Thyroid gland (tissue), 4 donors: ENCODE data around the gene EBI3. TPM values are rescaled to one million over a fixed set of nuclear protein-coding genes. Genes with fewer than 3 reads are reported as not detected.
"Not testable (repeated sequence)": the region's sequence is repeated elsewhere in the genome, so short reads cannot be mapped to it uniquely, and the experiment has no call there.

ENCODE experiments used
- DNase-seq, 2 donors: peaks; one replicate each; pipeline ENCODE4 v3.0.0-alpha.2; 2019
- H3K27ac ChIP-seq, 3 donors: fragments of 200-600 bp; sonication (generic); 1 replicate in 2 of 3; 2 replicates in 1 of 3; pipeline ENCODE4 v1.5.1; 2016 to 2019; ENCODE audit warnings: mild to moderate bottlenecking in 1 of 3, moderate library complexity in 1 of 3
- H3K27me3 ChIP-seq: fragments of 200-600 bp; sonication (generic); one replicate; pipeline ENCODE4 v1.5.1; 2019
- H3K36me3 ChIP-seq, 2 donors: fragments of 200-600 bp; sonication (generic); one replicate each; pipeline ENCODE4 v1.5.1; 2016 to 2019
- H3K4me1 ChIP-seq, 2 donors: fragments of 200-600 bp; sonication (generic); one replicate each; pipeline ENCODE4 v1.5.1; 2017 to 2019
- H3K4me3 ChIP-seq, 3 donors: fragments of 200-600 bp; sonication (generic); replicated peaks in 1 of 3; 1 replicate in 2 of 3; 2 replicates in 1 of 3; pipeline ENCODE4 v1.5.1; 2016; ENCODE audit warnings: mild to moderate bottlenecking in 1 of 3
- H3K9me3 ChIP-seq: fragments of 200-600 bp; sonication (generic); one replicate; pipeline ENCODE4 v1.5.1; 2017
- CTCF ChIP-seq, 6 experiments: fragments of 200-600 bp in 3 of 6; fragments of 450-650 bp in 3 of 6; sonication (generic) in 3 of 6; IDR thresholded peaks; one replicate each; pipeline ENCODE4 v1.5.1; 2016 to 2019; ENCODE audit warnings: antibody characterized with exemption in 6 of 6, mild to moderate bottlenecking in 2 of 6, inconsistent platforms in 1 of 6, moderate library complexity in 1 of 6
- POLR2A ChIP-seq, 2 donors: fragments of 450-650 bp; IDR thresholded peaks; one replicate each; pipeline ENCODE4 v1.6.1; 2017; ENCODE audit warnings: antibody characterized with exemption in 2 of 2, mild to moderate bottlenecking in 2 of 2, moderate library complexity in 1 of 2
- WGBS, 2 donors: methylation state at CpG; one replicate each; pipeline ENCODE4 v1.1.5; 2017; 5-methylcytosine and 5-hydroxymethylcytosine counted together
- intact Hi-C: fragments of 100-400 bp; cut with DNase I; formaldehyde crosslinking; loops from one replicate; pipeline ENCODE4 v1.15.1; 2023
- total RNA-seq, 4 donors: library from RNA; depleted of rRNA; stranded (reverse); fragments of >200 nt; gene quantifications; one replicate each; pipeline ENCODE4 v1.2.3, GENCODE V29; 2016

Gene EBI3
- total RNA-seq, 4 donors from 2014 or later = 0.49 to 4.5 (median 2.0) TPM

- Histone ChIP-seq H3K27me3 (no peaks in the 10 kb centered on the region), H3K9me3 (no peaks in the 10 kb centered on the region), H3K4me1 (no peaks in the 10 kb centered on the region), H3K4me3 (no peak overlapping the region), H3K36me3 (no peaks in the 10 kb centered on the region), H3K27ac (no peak overlapping the region)
- intact Hi-C loops = no loop called here
- 94 to 95% methylated on average over 7 of the region's 7 CpGs for WGBS, 2 donors
- no peak for DNase-seq
- TF ChIP-seq POLR2A (IDR thresholded peaks at IDR 0.05) (no peak), CTCF (IDR thresholded peaks at IDR 0.05) (no peak)
These were observed 9.1 kb upstream of the EBI3 start for GRCh38 chr19:4220188-4220587.

GRCh38 chr19:4224470-4224869 lies 4.9 kb upstream of the EBI3 start:
- Histone ChIP-seq H3K27me3 (no peaks in the 10 kb centered on the region), H3K27ac (no peak overlapping the region), H3K4me3 (no peak overlapping the region), H3K36me3 (no peaks in the 10 kb centered on the region), H3K4me1 (no peaks in the 10 kb centered on the region), H3K9me3 (no peaks in the 10 kb centered on the region)
- no peak for TF ChIP-seq CTCF (IDR thresholded peaks at IDR 0.05)
- TF ChIP-seq POLR2A (IDR thresholded peaks at IDR 0.05) = no peak
- DNase-seq = no peak
- 73 to 75% methylated on average over 15 of the region's 15 CpGs for WGBS, 2 donors
- intact Hi-C loops = no loop called here

GRCh38 chr19:4225885-4226284 lies 3.4 kb upstream of the EBI3 start:
- WGBS, 2 donors = 83 to 88% methylated on average over 8 of the region's 8 CpGs
- H3K4me1 ChIP-seq = no peaks in the 10 kb centered on the region
- no peak for TF ChIP-seq CTCF (IDR thresholded peaks at IDR 0.05)
- no peak for TF ChIP-seq POLR2A (IDR thresholded peaks at IDR 0.05)
- no peaks in the 10 kb centered on the region for H3K27me3 ChIP-seq
- no peaks in the 10 kb centered on the region for H3K9me3 ChIP-seq
- H3K27ac ChIP-seq = no peak overlapping the region
- intact Hi-C loops = no loop called here
- no peak for DNase-seq
- no peaks in the 10 kb centered on the region for H3K36me3 ChIP-seq
- H3K4me3 ChIP-seq = no peak overlapping the region

- H3K27me3 ChIP-seq = no peaks in the 10 kb centered on the region
- H3K27ac ChIP-seq = no peak overlapping the region
- H3K9me3 ChIP-seq = no peaks in the 10 kb centered on the region
- TF ChIP-seq POLR2A (IDR thresholded peaks at IDR 0.05) = no peak
- TF ChIP-seq CTCF (IDR thresholded peaks at IDR 0.05) = no peak
- intact Hi-C loops = no loop called here
- no peaks in the 10 kb centered on the region for H3K36me3 ChIP-seq
- DNase-seq = no peak
- H3K4me3 ChIP-seq = no peak overlapping the region
- no peaks in the 10 kb centered on the region for H3K4me1 ChIP-seq
These were observed 1.6 kb upstream of the EBI3 start for GRCh38 chr19:4227771-4228170.

- no peak overlapping the region for H3K4me3 ChIP-seq
- no peak for TF ChIP-seq POLR2A (IDR thresholded peaks at IDR 0.05)
- TF ChIP-seq CTCF (IDR thresholded peaks at IDR 0.05) = no peak
- WGBS, 2 donors = 78 to 82% methylated on average over 2 of the region's 2 CpGs
- intact Hi-C loops = no loop called here
- H3K9me3 ChIP-seq = no peaks in the 10 kb centered on the region
- no peaks in the 10 kb centered on the region for H3K4me1 ChIP-seq
- no peak overlapping the region for H3K27ac ChIP-seq
- no peak for DNase-seq
- peaks cover 4% of the 10 kb centered on the region for H3K27me3 ChIP-seq
- H3K36me3 ChIP-seq = no peaks in the 10 kb centered on the region
These were observed 551 bp upstream of the EBI3 start for GRCh38 chr19:4228765-4229178.

- H3K27ac ChIP-seq, H3K4me1 ChIP-seq, H3K36me3 ChIP-seq, H3K27me3 ChIP-seq, H3K9me3 ChIP-seq, H3K4me3 ChIP-seq, intact Hi-C loops, DNase-seq: not testable (repeated sequence)
- WGBS, 2 donors = 85 to 86% methylated on average over 6 of the region's 6 CpGs
These were observed 914 bp downstream of the EBI3 start for GRCh38 chr19:4230237-4230636.

GRCh38 chr19:4231521-4231920 lies 2.2 kb downstream of the EBI3 start:
- H3K9me3 ChIP-seq, H3K27me3 ChIP-seq, H3K4me3 ChIP-seq, H3K36me3 ChIP-seq, H3K4me1 ChIP-seq, H3K27ac ChIP-seq, DNase-seq, intact Hi-C loops: not testable (repeated sequence)
- WGBS, 2 donors = 88 to 92% methylated on average over 4 to 6 of the region's 6 CpGs

- H3K4me3 ChIP-seq, H3K27me3 ChIP-seq, H3K27ac ChIP-seq, H3K4me1 ChIP-seq, DNase-seq, H3K36me3 ChIP-seq, H3K9me3 ChIP-seq, intact Hi-C loops: not testable (repeated sequence)
- 84% methylated on average over 5 of the region's 5 CpGs for WGBS, 2 donors
These were observed 2.8 kb downstream of the EBI3 start for GRCh38 chr19:4232139-4232538.
